LNCAP (cell line): ENCODE measurements around the gene PELI2.

Source experiments
- TF ChIP-seq, protein P1 (sequence below): fragments of 450-650 bp; IDR thresholded peaks from 2 replicates; pipeline ENCODE4 v1.5.1; 2017; ENCODE audit warnings: mild to moderate bottlenecking

The PELI2 gene

DNA sequence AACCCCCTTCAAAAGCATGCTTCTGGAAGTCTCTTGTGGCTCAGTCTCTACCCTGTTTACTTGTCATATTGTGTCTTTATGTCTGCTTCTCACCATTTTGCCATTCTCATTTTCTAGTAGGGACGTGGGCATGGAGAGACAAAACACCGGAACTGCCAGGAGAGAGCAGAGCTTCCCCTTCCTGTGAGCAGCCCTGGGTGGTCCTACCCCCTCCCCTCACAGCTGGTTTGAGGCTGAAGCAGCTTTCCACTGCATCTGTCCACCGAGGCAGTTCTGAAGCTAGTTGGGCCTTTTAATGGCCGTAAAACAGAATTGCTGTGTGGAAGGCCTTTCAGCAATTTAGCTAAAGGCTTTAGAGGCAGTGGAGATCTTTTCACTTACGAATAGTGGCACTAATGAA lies 77.0 kb downstream of the PELI2 start:
- TF ChIP-seq, protein P1, sequence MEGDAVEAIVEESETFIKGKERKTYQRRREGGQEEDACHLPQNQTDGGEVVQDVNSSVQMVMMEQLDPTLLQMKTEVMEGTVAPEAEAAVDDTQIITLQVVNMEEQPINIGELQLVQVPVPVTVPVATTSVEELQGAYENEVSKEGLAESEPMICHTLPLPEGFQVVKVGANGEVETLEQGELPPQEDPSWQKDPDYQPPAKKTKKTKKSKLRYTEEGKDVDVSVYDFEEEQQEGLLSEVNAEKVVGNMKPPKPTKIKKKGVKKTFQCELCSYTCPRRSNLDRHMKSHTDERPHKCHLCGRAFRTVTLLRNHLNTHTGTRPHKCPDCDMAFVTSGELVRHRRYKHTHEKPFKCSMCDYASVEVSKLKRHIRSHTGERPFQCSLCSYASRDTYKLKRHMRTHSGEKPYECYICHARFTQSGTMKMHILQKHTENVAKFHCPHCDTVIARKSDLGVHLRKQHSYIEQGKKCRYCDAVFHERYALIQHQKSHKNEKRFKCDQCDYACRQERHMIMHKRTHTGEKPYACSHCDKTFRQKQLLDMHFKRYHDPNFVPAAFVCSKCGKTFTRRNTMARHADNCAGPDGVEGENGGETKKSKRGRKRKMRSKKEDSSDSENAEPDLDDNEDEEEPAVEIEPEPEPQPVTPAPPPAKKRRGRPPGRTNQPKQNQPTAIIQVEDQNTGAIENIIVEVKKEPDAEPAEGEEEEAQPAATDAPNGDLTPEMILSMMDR = no peak

DNA sequence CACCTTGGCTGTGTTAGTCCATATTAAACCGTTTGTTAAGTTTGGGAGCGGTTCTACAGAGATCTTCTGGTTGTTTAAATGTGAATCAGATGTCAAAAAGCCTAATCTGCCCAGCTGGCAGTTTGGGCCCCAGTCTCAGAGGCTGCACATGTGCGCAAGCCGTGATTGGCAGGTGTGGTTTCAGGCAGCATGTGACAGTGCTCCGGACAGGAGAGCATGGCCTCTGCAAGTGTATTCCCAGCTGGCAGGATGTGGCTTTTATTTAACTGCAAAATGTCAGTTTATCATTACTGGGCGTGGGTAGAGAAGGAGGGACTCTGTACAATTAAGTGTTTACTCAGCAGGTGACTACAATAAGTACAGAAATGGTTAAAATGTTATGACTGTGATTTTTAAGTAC lies 77.5 kb downstream of the PELI2 start:
- TF ChIP-seq, protein P1 = no peak

DNA sequence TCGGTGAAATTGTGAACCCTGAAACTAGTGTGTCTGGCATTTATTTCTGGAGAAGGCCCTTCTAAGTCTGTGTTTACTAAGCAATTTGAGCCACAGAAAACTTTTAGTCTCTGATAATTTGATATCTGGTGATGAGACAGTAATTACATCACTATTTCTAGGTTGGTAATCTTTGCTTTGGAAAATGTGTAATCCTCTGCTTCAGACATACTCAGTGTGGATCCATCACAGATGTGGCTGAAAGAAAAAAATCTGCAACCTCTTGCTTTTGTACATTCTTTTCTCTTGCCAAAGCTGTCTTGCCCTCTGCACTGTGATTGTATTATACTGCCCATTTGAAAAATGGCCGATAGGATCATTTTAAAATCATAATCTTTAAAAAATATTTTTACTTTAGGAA lies 78.1 kb downstream of the PELI2 start:
- TF ChIP-seq, protein P1 = no peak

DNA sequence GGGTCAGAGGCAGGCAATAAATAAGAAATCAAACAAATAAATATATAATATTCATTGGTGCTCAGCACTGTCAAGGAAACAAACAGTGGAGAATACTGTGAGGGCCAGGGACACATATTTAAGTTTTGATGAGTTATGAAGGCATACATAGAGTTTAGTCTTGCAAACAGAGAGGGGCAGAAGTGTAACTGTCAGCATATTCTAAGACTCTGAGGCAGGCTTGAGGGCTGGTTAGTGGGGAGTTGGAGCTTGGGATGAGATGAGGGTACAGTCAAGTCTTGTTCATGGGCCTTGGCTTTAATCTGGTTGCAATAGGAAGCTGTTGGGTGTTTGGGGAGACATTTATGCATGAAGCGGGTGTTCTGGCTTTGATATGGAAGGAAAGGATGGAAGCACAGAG lies 78.9 kb downstream of the PELI2 start:
- TF ChIP-seq, protein P1 = no peak

DNA sequence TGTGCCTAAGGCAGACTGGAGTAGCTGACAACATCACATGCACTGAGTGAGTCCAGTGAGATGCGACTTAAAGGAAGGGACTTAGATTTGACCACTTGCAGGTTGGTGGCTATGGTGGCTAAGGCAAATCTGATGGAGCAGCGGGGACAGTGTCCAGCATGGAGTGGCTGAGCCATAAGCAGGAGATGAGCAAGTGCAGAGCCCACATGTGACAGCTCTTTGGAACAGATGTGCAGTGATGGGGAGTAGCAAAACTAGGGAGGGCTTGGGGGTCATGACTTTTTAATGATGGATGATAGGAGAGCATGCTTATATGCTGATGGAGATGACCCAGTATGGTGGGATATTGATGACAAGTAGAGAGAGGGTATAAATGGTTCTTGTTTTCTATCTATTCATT lies 80.2 kb downstream of the PELI2 start:
- TF ChIP-seq, protein P1 = no peak

DNA sequence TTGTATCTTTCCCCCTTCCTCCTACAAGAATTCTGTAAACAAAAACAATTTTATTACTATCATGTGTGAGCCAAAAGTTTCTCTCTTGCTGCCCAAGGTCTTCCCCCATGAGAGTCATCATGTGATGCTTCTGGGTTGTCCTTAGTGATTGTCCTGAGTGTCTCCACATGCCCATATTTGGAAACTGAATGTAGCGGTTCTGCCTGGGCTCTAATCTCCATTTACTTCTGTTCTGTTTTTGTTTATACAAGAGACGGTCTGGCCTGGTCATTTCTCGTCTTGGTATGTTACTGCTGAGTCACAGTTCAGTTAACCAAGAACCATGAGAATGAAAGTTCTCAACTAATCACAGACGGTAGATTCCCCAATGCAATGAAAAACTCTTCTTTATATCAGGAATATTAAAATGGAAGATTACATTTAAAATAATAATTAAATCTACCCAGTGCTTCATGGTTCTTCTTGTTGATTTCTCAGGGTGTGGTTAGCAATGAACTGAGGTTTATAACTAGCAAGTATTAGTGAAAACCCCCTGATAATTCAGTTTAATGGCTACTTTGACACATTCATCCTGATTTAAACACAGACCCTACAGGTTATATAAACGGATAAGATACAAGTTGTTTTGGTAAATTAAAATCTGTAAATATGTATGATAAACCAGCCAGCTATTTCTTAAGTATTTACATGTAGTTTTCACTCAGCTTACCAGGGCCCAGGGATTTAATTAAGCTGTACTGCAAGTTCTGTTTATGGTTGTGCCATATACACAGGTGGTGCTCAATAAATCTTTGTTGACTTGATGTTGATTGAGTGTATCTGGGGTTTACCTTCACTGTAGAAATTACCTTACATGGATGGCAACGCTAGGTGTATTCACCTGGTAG lies 81.1 kb downstream of the PELI2 start:
- TF ChIP-seq, protein P1 = no peak

DNA sequence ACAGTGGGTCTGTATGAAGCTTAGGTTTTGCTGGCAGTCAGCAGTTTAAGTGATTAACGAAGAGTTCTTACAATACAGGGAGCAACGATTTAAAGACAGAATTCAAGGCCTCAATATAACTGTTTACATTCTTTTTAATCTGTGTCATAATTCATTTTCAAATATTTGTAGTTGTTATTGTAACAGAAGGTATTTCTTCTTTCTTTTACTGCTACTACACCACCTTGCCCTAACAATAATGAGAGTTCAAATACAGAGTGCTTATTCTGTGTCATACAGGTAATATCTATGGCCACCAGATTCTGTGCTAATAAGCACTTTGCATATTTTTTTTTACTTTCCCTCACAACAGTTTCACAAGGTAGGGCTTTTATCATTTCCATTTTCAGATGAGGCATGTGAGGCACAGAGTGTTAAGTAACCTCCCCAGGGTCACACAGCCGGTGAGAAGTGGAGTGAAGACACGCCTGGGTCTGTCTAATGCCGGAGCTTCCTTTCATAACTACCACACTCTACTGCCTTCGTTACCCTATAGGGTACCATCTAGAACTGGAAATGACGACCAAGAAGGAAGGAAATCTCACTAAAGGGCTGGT lies 81.9 kb downstream of the PELI2 start:
- TF ChIP-seq, protein P1 = no peak
